PFSK-1 (cell line): ENCODE data around the gene CDT1.

ENCODE experiments used
- POLR2AphosphoS5 ChIP-seq: IDR thresholded peaks from 2 replicates; pipeline ENCODE4 v1.6.1; 2012; ENCODE audit warnings: low read depth, mild to moderate bottlenecking, control low read depth, low read length, moderate library complexity
- TF ChIP-seq, protein P1 (sequence below), 2 experiments: IDR thresholded peaks; 2 replicates each; pipeline versions ENCODE4 v1.6.1 to v1.8.0; 2011 to 2012; ENCODE audit warnings: low read depth in 2 of 2, low read length in 2 of 2, control low read depth in 1 of 2, inconsistent platforms in 1 of 2, mild to moderate bottlenecking in 1 of 2, moderate library complexity in 1 of 2; ENCODE audit not compliant: insufficient read depth in 1 of 2

- TF ChIP-seq, protein P1, sequence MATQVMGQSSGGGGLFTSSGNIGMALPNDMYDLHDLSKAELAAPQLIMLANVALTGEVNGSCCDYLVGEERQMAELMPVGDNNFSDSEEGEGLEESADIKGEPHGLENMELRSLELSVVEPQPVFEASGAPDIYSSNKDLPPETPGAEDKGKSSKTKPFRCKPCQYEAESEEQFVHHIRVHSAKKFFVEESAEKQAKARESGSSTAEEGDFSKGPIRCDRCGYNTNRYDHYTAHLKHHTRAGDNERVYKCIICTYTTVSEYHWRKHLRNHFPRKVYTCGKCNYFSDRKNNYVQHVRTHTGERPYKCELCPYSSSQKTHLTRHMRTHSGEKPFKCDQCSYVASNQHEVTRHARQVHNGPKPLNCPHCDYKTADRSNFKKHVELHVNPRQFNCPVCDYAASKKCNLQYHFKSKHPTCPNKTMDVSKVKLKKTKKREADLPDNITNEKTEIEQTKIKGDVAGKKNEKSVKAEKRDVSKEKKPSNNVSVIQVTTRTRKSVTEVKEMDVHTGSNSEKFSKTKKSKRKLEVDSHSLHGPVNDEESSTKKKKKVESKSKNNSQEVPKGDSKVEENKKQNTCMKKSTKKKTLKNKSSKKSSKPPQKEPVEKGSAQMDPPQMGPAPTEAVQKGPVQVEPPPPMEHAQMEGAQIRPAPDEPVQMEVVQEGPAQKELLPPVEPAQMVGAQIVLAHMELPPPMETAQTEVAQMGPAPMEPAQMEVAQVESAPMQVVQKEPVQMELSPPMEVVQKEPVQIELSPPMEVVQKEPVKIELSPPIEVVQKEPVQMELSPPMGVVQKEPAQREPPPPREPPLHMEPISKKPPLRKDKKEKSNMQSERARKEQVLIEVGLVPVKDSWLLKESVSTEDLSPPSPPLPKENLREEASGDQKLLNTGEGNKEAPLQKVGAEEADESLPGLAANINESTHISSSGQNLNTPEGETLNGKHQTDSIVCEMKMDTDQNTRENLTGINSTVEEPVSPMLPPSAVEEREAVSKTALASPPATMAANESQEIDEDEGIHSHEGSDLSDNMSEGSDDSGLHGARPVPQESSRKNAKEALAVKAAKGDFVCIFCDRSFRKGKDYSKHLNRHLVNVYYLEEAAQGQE (IDR thresholded peaks at IDR 0.05; ENCODE audit: insufficient read depth in 1 of 2, low read depth in 2 of 2, low read length in 2 of 2): no peak
- no peak for TF ChIP-seq POLR2AphosphoS5
Observed at GRCh38 chr16:88800277-88800592, 3.4 kb upstream of the CDT1 start.
